Right atrium auricular region (tissue), 2 donors: ENCODE data around the gene SRGAP3. TPM values are rescaled to one million over a fixed set of nuclear protein-coding genes. Genes with fewer than 3 reads are reported as not detected.

ENCODE experiments used
- DNase-seq: peaks from one replicate; pipeline ENCODE4 v3.0.0-alpha.2; 2019; ENCODE audit warnings: low spot score
- H3K27ac ChIP-seq, 2 donors: fragments of 200-600 bp; sonication (generic); 1 replicate in 1 of 2; 2 replicates in 1 of 2; pipeline ENCODE4 v1.5.1; 2016 to 2019
- H3K27me3 ChIP-seq, 2 donors: fragments of 200-600 bp; sonication (generic); one replicate each; pipeline versions ENCODE4 v1.5.1 to v1.6.0; 2017 to 2019
- H3K36me3 ChIP-seq: fragments of 200-600 bp; sonication (generic); one replicate; pipeline ENCODE4 v1.5.1; 2016
- H3K4me1 ChIP-seq, 2 donors: fragments of 200-600 bp; sonication (generic); one replicate each; pipeline versions ENCODE4 v1.5.1 to v1.6.0; 2017 to 2019
- H3K4me3 ChIP-seq, 2 donors: fragments of 200-600 bp; sonication (generic); 1 replicate in 1 of 2; 2 replicates in 1 of 2; pipeline ENCODE4 v1.5.1; 2017 to 2019; ENCODE audit warnings: mild to moderate bottlenecking in 1 of 2, moderate library complexity in 1 of 2
- H3K9me3 ChIP-seq, 2 donors: fragments of 200-600 bp; sonication (generic); one replicate each; pipeline ENCODE4 v1.5.1; 2019
- CTCF ChIP-seq, 2 donors: fragments of 200-600 bp; sonication (generic); IDR thresholded peaks; one replicate each; pipeline ENCODE4 v1.5.1; 2019; ENCODE audit warnings: antibody characterized with exemption in 2 of 2
- total RNA-seq, 2 donors: library from RNA; depleted of rRNA; stranded (reverse); fragments of >200 nt; gene quantifications; one replicate each; pipeline ENCODE4 v1.1.0, GENCODE V29; 2016

SRGAP3 gene
- total RNA-seq, 2 donors from 2014 or later = 4.0 to 5.0 TPM

- Histone ChIP-seq H3K4me3 (no peak overlapping the region), H3K4me1 (no peaks in the 10 kb centered on the region), H3K36me3 (no peaks in the 10 kb centered on the region), H3K9me3 (no peaks in the 10 kb centered on the region), H3K27ac (no peak overlapping the region), H3K27me3 (no peaks in the 10 kb centered on the region)
- no peak for DNase-seq
- TF ChIP-seq CTCF (IDR thresholded peaks at IDR 0.05) = no peak
Measured at GRCh38 chr3:9229879-9230278, 19.6 kb downstream of the SRGAP3 start.

- H3K4me1 ChIP-seq = no peaks in the 10 kb centered on the region
- H3K27me3 ChIP-seq = no peaks in the 10 kb centered on the region
- no peak overlapping the region for H3K27ac ChIP-seq
- H3K9me3 ChIP-seq = no peaks in the 10 kb centered on the region
- H3K4me3 ChIP-seq = no peak overlapping the region
- H3K36me3 ChIP-seq = no peaks in the 10 kb centered on the region
- TF ChIP-seq CTCF (IDR thresholded peaks at IDR 0.05) = no peak
- no peak for DNase-seq
Measured at GRCh38 chr3:9229325-9229724, 20.1 kb downstream of the SRGAP3 start.

GRCh38 chr3:9226326-9226725, 23.1 kb downstream of the SRGAP3 start:
- Histone ChIP-seq H3K36me3 (no peaks in the 10 kb centered on the region), H3K9me3 (no peaks in the 10 kb centered on the region), H3K4me3 (no peak overlapping the region), H3K4me1 (no peaks in the 10 kb centered on the region), H3K27ac (no peak overlapping the region), H3K27me3 (no peaks in the 10 kb centered on the region)
- no peak for TF ChIP-seq CTCF (IDR thresholded peaks at IDR 0.05)
- DNase-seq = no peak

GRCh38 chr3:9225268-9225667, 24.2 kb downstream of the SRGAP3 start:
- Histone ChIP-seq H3K4me1 (no peaks in the 10 kb centered on the region), H3K36me3 (no peaks in the 10 kb centered on the region), H3K4me3 (no peak overlapping the region), H3K27me3 (no peaks in the 10 kb centered on the region), H3K27ac (no peak overlapping the region), H3K9me3 (no peaks in the 10 kb centered on the region)
- no peak for DNase-seq
- TF ChIP-seq CTCF (IDR thresholded peaks at IDR 0.05) = no peak

- no peak overlapping the region for H3K4me3 ChIP-seq
- no peak overlapping the region for H3K27ac ChIP-seq
- no peaks in the 10 kb centered on the region for H3K4me1 ChIP-seq
- no peak for TF ChIP-seq CTCF (IDR thresholded peaks at IDR 0.05)
- H3K36me3 ChIP-seq = no peaks in the 10 kb centered on the region
- DNase-seq = no peak
- H3K27me3 ChIP-seq = no peaks in the 10 kb centered on the region
- H3K9me3 ChIP-seq = no peaks in the 10 kb centered on the region
Measured at GRCh38 chr3:9224490-9224889, 25.0 kb downstream of the SRGAP3 start.

- no peaks in the 10 kb centered on the region for H3K4me1 ChIP-seq
- H3K4me3 ChIP-seq = no peak overlapping the region
- H3K27ac ChIP-seq = no peak overlapping the region
- TF ChIP-seq CTCF (IDR thresholded peaks at IDR 0.05) = no peak
- no peaks in the 10 kb centered on the region for H3K36me3 ChIP-seq
- H3K9me3 ChIP-seq = no peaks in the 10 kb centered on the region
- DNase-seq = no peak
- no peaks in the 10 kb centered on the region for H3K27me3 ChIP-seq
Measured at GRCh38 chr3:9223672-9224071, 25.8 kb downstream of the SRGAP3 start.
